ENCODE results near the gene SDK2. TPM values are rescaled to one million over a fixed set of nuclear protein-coding genes. Genes with fewer than 3 reads are reported as not detected.

SDK2 gene
- total and polyA plus RNA-seq, 2 experiments from 2014 or later, result 0.74 to 5.1 TPM

DNA sequence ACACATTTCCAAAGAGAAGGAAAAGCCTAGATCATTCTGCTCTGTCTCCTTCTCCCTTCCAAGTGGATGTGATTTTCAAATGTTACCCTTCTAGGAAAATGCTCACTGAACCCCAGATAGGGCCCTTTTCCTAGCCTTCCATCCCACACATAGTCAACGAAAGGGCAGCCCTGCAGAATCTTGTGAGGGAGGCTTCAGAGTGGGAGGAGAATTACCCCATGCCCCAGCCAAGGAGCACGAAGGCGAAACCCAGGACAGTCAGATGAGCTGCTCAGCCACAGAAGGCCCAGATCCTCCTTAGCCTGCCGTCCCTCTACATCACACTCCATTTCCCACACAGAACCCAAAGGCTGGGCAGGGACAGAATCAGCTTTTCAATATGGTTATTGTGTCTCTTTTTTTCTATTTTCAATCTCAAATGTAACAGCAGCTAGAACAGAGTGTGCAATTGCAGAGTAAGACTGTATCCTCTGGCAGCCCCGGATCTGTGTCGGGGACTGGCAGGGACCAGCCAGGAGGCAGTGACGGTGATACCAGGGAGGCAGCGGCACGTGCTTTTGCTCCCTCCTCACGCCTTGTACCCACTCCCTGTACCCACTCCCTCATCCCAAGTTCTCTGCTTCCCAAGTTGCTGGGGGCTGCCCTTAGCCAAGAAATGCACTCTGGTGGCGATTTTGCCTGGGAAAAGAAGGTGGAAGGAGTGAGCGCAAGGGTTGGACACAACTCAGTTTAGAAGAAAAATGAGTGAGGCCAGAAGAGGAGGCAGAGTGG is 3.7 kb upstream of the SDK2 start:
- H3K9me3 Mint-ChIP-seq, result no peaks in the 10 kb centered on the region
- H3K4me1 Mint-ChIP-seq, result peaks cover 20% of the 10 kb centered on the region
- Histone ChIP-seq H2AFZ (no peak overlapping the region), H3F3A (replicated peaks; ENCODE audit: low read depth) (no peaks in the 10 kb centered on the region), H4K20me1 (replicated peaks; ENCODE audit: insufficient read depth) (no peaks in the 10 kb centered on the region), H3K27ac (ENCODE audit: low read depth) (no peak overlapping the region), H3K9me2 (ENCODE audit: insufficient read depth) (no peaks in the 10 kb centered on the region), H3K79me2 (replicated peaks; ENCODE audit: insufficient read depth) (no peaks in the 10 kb centered on the region), H3K4me3 (no peak overlapping the region), H3K4me1 (ENCODE audit: insufficient read depth) (peaks cover 10% of the 10 kb centered on the region; the same call in 1 of the 2 replicates), H3K36me3 (ENCODE audit: insufficient read depth) (no peaks in the 10 kb centered on the region), H3K27me3 (ENCODE audit: insufficient read depth) (peaks cover 48% of the 10 kb centered on the region), H3K4me2 (no peak overlapping the region)
- H3K4me3 Mint-ChIP-seq, result no peak overlapping the region
- H3K27me3 Mint-ChIP-seq (ENCODE audit: insufficient read depth, low read depth, poor library complexity), result peaks cover 35% of the 10 kb centered on the region
- TF ChIP-seq, protein P1, sequence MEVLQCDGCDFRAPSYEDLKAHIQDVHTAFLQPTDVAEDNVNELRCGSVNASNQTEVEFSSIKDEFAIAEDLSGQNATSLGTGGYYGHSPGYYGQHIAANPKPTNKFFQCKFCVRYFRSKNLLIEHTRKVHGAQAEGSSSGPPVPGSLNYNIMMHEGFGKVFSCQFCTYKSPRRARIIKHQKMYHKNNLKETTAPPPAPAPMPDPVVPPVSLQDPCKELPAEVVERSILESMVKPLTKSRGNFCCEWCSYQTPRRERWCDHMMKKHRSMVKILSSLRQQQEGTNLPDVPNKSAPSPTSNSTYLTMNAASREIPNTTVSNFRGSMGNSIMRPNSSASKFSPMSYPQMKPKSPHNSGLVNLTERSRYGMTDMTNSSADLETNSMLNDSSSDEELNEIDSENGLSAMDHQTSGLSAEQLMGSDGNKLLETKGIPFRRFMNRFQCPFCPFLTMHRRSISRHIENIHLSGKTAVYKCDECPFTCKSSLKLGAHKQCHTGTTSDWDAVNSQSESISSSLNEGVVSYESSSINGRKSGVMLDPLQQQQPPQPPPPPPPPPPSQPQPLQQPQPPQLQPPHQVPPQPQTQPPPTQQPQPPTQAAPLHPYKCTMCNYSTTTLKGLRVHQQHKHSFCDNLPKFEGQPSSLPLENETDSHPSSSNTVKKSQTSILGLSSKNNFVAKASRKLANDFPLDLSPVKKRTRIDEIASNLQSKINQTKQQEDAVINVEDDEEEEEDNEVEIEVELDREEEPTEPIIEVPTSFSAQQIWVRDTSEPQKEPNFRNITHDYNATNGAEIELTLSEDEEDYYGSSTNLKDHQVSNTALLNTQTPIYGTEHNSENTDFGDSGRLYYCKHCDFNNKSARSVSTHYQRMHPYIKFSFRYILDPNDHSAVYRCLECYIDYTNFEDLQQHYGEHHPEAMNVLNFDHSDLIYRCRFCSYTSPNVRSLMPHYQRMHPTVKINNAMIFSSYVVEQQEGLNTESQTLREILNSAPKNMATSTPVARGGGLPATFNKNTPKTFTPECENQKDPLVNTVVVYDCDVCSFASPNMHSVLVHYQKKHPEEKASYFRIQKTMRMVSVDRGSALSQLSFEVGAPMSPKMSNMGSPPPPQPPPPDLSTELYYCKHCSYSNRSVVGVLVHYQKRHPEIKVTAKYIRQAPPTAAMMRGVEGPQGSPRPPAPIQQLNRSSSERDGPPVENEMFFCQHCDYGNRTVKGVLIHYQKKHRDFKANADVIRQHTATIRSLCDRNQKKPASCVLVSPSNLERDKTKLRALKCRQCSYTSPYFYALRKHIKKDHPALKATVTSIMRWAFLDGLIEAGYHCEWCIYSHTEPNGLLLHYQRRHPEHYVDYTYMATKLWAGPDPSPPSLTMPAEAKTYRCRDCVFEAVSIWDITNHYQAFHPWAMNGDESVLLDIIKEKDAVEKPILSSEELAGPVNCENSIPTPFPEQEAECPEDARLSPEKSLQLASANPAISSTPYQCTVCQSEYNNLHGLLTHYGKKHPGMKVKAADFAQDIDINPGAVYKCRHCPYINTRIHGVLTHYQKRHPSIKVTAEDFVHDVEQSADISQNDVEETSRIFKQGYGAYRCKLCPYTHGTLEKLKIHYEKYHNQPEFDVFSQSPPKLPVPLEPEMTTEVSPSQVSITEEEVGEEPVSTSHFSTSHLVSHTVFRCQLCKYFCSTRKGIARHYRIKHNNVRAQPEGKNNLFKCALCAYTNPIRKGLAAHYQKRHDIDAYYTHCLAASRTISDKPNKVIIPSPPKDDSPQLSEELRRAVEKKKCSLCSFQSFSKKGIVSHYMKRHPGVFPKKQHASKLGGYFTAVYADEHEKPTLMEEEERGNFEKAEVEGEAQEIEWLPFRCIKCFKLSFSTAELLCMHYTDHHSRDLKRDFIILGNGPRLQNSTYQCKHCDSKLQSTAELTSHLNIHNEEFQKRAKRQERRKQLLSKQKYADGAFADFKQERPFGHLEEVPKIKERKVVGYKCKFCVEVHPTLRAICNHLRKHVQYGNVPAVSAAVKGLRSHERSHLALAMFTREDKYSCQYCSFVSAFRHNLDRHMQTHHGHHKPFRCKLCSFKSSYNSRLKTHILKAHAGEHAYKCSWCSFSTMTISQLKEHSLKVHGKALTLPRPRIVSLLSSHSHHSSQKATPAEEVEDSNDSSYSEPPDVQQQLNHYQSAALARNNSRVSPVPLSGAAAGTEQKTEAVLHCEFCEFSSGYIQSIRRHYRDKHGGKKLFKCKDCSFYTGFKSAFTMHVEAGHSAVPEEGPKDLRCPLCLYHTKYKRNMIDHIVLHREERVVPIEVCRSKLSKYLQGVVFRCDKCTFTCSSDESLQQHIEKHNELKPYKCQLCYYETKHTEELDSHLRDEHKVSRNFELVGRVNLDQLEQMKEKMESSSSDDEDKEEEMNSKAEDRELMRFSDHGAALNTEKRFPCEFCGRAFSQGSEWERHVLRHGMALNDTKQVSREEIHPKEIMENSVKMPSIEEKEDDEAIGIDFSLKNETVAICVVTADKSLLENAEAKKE (CRISPR knock-in tag; IDR thresholded peaks at IDR 0.05), result no peak
- TF ChIP-seq, protein P2, sequence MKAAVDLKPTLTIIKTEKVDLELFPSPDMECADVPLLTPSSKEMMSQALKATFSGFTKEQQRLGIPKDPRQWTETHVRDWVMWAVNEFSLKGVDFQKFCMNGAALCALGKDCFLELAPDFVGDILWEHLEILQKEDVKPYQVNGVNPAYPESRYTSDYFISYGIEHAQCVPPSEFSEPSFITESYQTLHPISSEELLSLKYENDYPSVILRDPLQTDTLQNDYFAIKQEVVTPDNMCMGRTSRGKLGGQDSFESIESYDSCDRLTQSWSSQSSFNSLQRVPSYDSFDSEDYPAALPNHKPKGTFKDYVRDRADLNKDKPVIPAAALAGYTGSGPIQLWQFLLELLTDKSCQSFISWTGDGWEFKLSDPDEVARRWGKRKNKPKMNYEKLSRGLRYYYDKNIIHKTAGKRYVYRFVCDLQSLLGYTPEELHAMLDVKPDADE (IDR thresholded peaks at IDR 0.05), result no peak
- TF ChIP-seq ZNF114 (CRISPR knock-in tag; IDR thresholded peaks at IDR 0.05) (no peak), EZH2phosphoT487 (IDR thresholded peaks at IDR 0.05; ENCODE audit: unreplicated experiment) (no peak), CREB1 (CRISPR knock-in tag; IDR thresholded peaks at IDR 0.05; ENCODE audit: low read depth) (no peak), POLR2AphosphoS5 (IDR thresholded peaks at IDR 0.05; ENCODE audit: low read depth) (no peak), ZNF331 (CRISPR knock-in tag; IDR thresholded peaks at IDR 0.05; ENCODE audit: low read depth) (no peak), JUNB (IDR thresholded peaks at IDR 0.05; ENCODE audit: unreplicated experiment) (no peak), REST (IDR thresholded peaks at IDR 0.05; ENCODE audit: unreplicated experiment) (no peak), NANOG (IDR thresholded peaks at IDR 0.05; ENCODE audit: borderline replicate concordance) (no peak), EZH2 (IDR thresholded peaks at IDR 0.05; ENCODE audit: low read depth, unreplicated experiment) (no peak), STAT1 (IDR thresholded peaks at IDR 0.05; ENCODE audit: unreplicated experiment) (no peak)
- TF ChIP-seq, protein P3, sequence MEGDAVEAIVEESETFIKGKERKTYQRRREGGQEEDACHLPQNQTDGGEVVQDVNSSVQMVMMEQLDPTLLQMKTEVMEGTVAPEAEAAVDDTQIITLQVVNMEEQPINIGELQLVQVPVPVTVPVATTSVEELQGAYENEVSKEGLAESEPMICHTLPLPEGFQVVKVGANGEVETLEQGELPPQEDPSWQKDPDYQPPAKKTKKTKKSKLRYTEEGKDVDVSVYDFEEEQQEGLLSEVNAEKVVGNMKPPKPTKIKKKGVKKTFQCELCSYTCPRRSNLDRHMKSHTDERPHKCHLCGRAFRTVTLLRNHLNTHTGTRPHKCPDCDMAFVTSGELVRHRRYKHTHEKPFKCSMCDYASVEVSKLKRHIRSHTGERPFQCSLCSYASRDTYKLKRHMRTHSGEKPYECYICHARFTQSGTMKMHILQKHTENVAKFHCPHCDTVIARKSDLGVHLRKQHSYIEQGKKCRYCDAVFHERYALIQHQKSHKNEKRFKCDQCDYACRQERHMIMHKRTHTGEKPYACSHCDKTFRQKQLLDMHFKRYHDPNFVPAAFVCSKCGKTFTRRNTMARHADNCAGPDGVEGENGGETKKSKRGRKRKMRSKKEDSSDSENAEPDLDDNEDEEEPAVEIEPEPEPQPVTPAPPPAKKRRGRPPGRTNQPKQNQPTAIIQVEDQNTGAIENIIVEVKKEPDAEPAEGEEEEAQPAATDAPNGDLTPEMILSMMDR (conservative IDR thresholded peaks at IDR 0.05; ENCODE audit: low read depth in 2 of 2), result no peak
- no peak overlapping the region for H3K27ac Mint-ChIP-seq
- ATAC-seq (no peak), DNase-seq (ENCODE audit: low spot score) (no peak)
- H3K36me3 Mint-ChIP-seq (ENCODE audit: low read depth), result no peaks in the 10 kb centered on the region
